MM.1S (cell line): ENCODE results near the gene NOPCHAP1.

Experiments used
- EZH2phosphoT487 ChIP-seq: fragments of 300-600 bp; sonication (generic); IDR thresholded peaks from 2 replicates; pipeline ENCODE4 v1.6.1; 2018; ENCODE audit warnings: antibody characterized with exemption, low read length
- TF ChIP-seq, protein P1 (sequence below): fragments of 300-600 bp; sonication (generic); IDR thresholded peaks from 2 replicates; pipeline ENCODE4 v1.5.1; 2016; ENCODE audit warnings: antibody characterized with exemption, low read length, mixed read lengths

GRCh38 chr12:105018012-105018411, 31.9 kb downstream of the NOPCHAP1 start:
- no peak for TF ChIP-seq EZH2phosphoT487
- TF ChIP-seq, protein P1, sequence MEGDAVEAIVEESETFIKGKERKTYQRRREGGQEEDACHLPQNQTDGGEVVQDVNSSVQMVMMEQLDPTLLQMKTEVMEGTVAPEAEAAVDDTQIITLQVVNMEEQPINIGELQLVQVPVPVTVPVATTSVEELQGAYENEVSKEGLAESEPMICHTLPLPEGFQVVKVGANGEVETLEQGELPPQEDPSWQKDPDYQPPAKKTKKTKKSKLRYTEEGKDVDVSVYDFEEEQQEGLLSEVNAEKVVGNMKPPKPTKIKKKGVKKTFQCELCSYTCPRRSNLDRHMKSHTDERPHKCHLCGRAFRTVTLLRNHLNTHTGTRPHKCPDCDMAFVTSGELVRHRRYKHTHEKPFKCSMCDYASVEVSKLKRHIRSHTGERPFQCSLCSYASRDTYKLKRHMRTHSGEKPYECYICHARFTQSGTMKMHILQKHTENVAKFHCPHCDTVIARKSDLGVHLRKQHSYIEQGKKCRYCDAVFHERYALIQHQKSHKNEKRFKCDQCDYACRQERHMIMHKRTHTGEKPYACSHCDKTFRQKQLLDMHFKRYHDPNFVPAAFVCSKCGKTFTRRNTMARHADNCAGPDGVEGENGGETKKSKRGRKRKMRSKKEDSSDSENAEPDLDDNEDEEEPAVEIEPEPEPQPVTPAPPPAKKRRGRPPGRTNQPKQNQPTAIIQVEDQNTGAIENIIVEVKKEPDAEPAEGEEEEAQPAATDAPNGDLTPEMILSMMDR, result no peak
